ENCODE data around the gene TXNDC9.

DNA sequence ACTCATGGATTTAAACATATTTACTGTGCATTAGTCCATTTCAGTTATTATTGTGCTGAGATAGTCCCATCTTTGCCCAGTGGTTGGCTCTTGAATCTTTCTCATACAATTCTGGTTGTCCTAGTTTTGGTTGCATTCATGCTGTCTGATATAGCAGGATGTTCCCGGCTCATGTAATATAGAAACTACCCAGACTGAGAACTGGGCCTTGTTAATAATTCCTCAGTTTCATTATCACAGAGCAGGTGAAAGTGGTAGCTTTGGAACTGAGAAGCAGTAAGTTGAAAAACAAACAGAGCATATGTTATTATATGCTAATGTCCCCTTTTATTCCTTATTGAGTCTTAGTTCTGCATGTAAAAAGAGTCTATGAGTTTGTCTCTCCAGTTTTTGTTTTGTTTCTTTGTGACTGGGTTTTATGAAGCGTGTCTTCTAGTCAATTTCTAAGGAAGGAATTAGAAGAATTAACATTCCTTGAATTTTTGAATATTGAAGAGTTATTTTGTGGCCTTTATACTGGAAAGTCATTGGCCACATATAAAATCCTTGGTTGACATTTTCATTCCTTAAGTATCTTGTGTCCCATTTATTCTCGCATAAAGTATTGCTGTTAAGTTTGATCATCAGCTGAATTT lies 44.4 kb upstream of the TXNDC9 start:
- TF ChIP-seq, protein P1, sequence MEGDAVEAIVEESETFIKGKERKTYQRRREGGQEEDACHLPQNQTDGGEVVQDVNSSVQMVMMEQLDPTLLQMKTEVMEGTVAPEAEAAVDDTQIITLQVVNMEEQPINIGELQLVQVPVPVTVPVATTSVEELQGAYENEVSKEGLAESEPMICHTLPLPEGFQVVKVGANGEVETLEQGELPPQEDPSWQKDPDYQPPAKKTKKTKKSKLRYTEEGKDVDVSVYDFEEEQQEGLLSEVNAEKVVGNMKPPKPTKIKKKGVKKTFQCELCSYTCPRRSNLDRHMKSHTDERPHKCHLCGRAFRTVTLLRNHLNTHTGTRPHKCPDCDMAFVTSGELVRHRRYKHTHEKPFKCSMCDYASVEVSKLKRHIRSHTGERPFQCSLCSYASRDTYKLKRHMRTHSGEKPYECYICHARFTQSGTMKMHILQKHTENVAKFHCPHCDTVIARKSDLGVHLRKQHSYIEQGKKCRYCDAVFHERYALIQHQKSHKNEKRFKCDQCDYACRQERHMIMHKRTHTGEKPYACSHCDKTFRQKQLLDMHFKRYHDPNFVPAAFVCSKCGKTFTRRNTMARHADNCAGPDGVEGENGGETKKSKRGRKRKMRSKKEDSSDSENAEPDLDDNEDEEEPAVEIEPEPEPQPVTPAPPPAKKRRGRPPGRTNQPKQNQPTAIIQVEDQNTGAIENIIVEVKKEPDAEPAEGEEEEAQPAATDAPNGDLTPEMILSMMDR (IDR thresholded peaks at IDR 0.05) = no peak
- TF ChIP-seq POLR2A (IDR thresholded peaks at IDR 0.05) (no peak), POLR2AphosphoS5 (IDR thresholded peaks at IDR 0.05) (no peak)

Data from breast epithelium (tissue), 3 donors.